HEK293 (cell line): ENCODE results near the gene BCAR1.

Source experiments
- CTCF ChIA-PET: fragments of 350-600 bp; formaldehyde crosslinking; extraction: SDS; loops from one replicate; lab custom pipeline; 2021; ENCODE audit warnings: antibody characterized with exemption; lab: Yijun Ruan, JAX
- POLR2A ChIA-PET: fragments of 300-600 bp; formaldehyde crosslinking; extraction: SDS; loops from one replicate; lab custom pipeline; 2020; ENCODE audit warnings: antibody characterized with exemption, inconsistent platforms; lab: Yijun Ruan, JAX
- H3K27ac ChIP-seq: fragments of 200-500 bp; sonication (Bioruptor generic); 2 replicates; pipeline ENCODE4 v1.5.1; 2014; ENCODE audit warnings: low read depth, low read length, control low read depth, inconsistent platforms; ENCODE audit errors: extremely low read depth
- H3K36me3 ChIP-seq, 2 experiments: fragments of 200-500 bp in 1 of 2; sonication (Bioruptor generic) in 1 of 2; 1 replicate in 1 of 2; 2 replicates in 1 of 2; pipeline ENCODE4 v1.5.1; 2014 to 2017; ENCODE audit warnings: inconsistent platforms in 2 of 2, low read length in 2 of 2; ENCODE audit not compliant: control insufficient read depth in 2 of 2, insufficient read depth in 1 of 2
- H3K4me1 ChIP-seq: fragments of 200-500 bp; sonication (Bioruptor generic); 2 replicates; pipeline ENCODE4 v1.5.1; 2014; ENCODE audit warnings: mild to moderate bottlenecking, low read length, inconsistent platforms; ENCODE audit not compliant: control insufficient read depth, insufficient read depth
- H3K4me3 ChIP-seq: 2 replicates; pipeline ENCODE4 v1.5.1; 2011; ENCODE audit warnings: low read depth, mild to moderate bottlenecking, control low read depth, low read length, moderate library complexity
- H3K9me3 ChIP-seq: fragments of 200-500 bp; sonication (Bioruptor generic); 2 replicates; pipeline ENCODE4 v1.5.1; 2014; ENCODE audit warnings: low read depth, low read length, inconsistent platforms; ENCODE audit not compliant: control insufficient read depth, insufficient read depth
- BCL11A ChIP-seq: fragments of 450-650 bp; formaldehyde crosslinking; IDR thresholded peaks from 2 replicates; pipeline ENCODE4 v1.5.1; 2016; ENCODE audit warnings: low read depth, missing biosample characterization, missing genetic modification characterization
- EGR2 ChIP-seq: fragments of 450-650 bp; formaldehyde crosslinking; IDR thresholded peaks from 2 replicates; pipeline ENCODE4 v1.5.1; 2016; ENCODE audit warnings: low read depth, missing biosample characterization, missing genetic modification characterization
- KLF7 ChIP-seq: fragments of 450-650 bp; formaldehyde crosslinking; IDR thresholded peaks from 2 replicates; pipeline ENCODE4 v1.5.1; 2016; ENCODE audit warnings: missing biosample characterization, missing genetic modification characterization, borderline replicate concordance
- PATZ1 ChIP-seq: fragments of 450-650 bp; formaldehyde crosslinking; IDR thresholded peaks from 2 replicates; pipeline ENCODE4 v1.5.1; 2016; ENCODE audit warnings: missing biosample characterization, missing genetic modification characterization
- PRDM10 ChIP-seq: fragments of 450-650 bp; formaldehyde crosslinking; IDR thresholded peaks from 2 replicates; pipeline ENCODE4 v1.5.1; 2016; ENCODE audit warnings: missing biosample characterization, missing genetic modification characterization
- ZBTB20 ChIP-seq: fragments of 450-650 bp; formaldehyde crosslinking; IDR thresholded peaks from 2 replicates; pipeline ENCODE4 v1.5.1; 2016; ENCODE audit warnings: missing biosample characterization, missing genetic modification characterization
- ZNF449 ChIP-seq: fragments of 450-650 bp; formaldehyde crosslinking; IDR thresholded peaks from 2 replicates; pipeline ENCODE4 v1.5.1; 2017; ENCODE audit warnings: missing biosample characterization, mild to moderate bottlenecking, missing genetic modification characterization, moderate library complexity
- ZNF843 ChIP-seq: fragments of 450-650 bp; formaldehyde crosslinking; IDR thresholded peaks from 2 replicates; pipeline ENCODE4 v1.5.1; 2016; ENCODE audit warnings: missing biosample characterization, missing genetic modification characterization
- ZXDB ChIP-seq: fragments of 450-650 bp; formaldehyde crosslinking; IDR thresholded peaks from 2 replicates; pipeline ENCODE4 v1.5.1; 2016; ENCODE audit warnings: missing biosample characterization, missing genetic modification characterization
- TF ChIP-seq, protein P1 (sequence below): fragments of 450-650 bp; formaldehyde crosslinking; IDR thresholded peaks from 2 replicates; pipeline ENCODE4 v1.5.1; 2017; ENCODE audit warnings: missing biosample characterization, missing genetic modification characterization
- TF ChIP-seq, protein P2 (sequence below): fragments of 450-650 bp; formaldehyde crosslinking; IDR thresholded peaks from 2 replicates; pipeline ENCODE4 v1.5.1; 2016; ENCODE audit warnings: missing biosample characterization, missing genetic modification characterization

BCAR1 gene

GRCh38 chr16:75264999-75265910 lies 13.8 kb upstream of the BCAR1 start (continued):
- TF ChIP-seq PRDM10 (peak; percentile 68), PATZ1 (tag by site-specific recombination) (peak; percentile 76), BCL11A (0 out of 2 replicates have a peak, but pooled peaks have one; percentile 23), ZNF843 (tag by site-specific recombination) (0 out of 2 replicates have a peak, but pooled peaks have one; percentile 22), ZXDB (peak; percentile 59), KLF7 (tag by site-specific recombination) (peak; percentile 50; the same call in 1 of the 2 replicates), EGR2 (tag by site-specific recombination) (no peak), ZBTB20 (tag by site-specific recombination) (0 out of 2 replicates have a peak, but pooled peaks have one; percentile 49)
- TF ChIP-seq, protein P1, sequence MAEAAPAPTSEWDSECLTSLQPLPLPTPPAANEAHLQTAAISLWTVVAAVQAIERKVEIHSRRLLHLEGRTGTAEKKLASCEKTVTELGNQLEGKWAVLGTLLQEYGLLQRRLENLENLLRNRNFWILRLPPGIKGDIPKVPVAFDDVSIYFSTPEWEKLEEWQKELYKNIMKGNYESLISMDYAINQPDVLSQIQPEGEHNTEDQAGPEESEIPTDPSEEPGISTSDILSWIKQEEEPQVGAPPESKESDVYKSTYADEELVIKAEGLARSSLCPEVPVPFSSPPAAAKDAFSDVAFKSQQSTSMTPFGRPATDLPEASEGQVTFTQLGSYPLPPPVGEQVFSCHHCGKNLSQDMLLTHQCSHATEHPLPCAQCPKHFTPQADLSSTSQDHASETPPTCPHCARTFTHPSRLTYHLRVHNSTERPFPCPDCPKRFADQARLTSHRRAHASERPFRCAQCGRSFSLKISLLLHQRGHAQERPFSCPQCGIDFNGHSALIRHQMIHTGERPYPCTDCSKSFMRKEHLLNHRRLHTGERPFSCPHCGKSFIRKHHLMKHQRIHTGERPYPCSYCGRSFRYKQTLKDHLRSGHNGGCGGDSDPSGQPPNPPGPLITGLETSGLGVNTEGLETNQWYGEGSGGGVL (tag by site-specific recombination): 0 out of 2 replicates have a peak, but pooled peaks have one; percentile 26
- TF ChIP-seq, all 188 proteins: peak for 22

GRCh38 chr16:75264457-75264998 lies 13.1 kb upstream of the BCAR1 start:
- Histone ChIP-seq H3K27ac (peak overlapping the region; percentile 82; the same call in 1 of the 2 replicates), H3K4me3 (peak overlapping the region; percentile 73), H3K9me3 (no peaks in the 10 kb centered on the region), H3K36me3 (peaks cover 0 to 25% of the 10 kb centered on the region in 2 experiments; a peak in 1 of 3 replicates), H3K4me1 (peaks cover 5% of the 10 kb centered on the region; the same call in 1 of the 2 replicates)
- POLR2A ChIA-PET: no interaction called here
- CTCF ChIA-PET: no interaction called here
- TF ChIP-seq, protein P2, sequence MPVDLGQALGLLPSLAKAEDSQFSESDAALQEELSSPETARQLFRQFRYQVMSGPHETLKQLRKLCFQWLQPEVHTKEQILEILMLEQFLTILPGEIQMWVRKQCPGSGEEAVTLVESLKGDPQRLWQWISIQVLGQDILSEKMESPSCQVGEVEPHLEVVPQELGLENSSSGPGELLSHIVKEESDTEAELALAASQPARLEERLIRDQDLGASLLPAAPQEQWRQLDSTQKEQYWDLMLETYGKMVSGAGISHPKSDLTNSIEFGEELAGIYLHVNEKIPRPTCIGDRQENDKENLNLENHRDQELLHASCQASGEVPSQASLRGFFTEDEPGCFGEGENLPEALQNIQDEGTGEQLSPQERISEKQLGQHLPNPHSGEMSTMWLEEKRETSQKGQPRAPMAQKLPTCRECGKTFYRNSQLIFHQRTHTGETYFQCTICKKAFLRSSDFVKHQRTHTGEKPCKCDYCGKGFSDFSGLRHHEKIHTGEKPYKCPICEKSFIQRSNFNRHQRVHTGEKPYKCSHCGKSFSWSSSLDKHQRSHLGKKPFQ (tag by site-specific recombination): no peak
- TF ChIP-seq ZNF449: peak; percentile 56; the same call in 1 of the 2 replicates
